ENCODE data around the gene PHF21B. TPM values are rescaled to one million over a fixed set of nuclear protein-coding genes. Genes with fewer than 3 reads are reported as not detected.

Gene PHF21B
- total and polyA plus RNA-seq, 2 donors (not counting 3 experiments of a cell fraction or from before 2014, with no cell fraction given), result not detected

GRCh38 chr22:44848791-44849420, 160.9 kb downstream of the PHF21B start:
- FAIRE-seq (no peak), DNase-seq (ENCODE audit: low read depth, low spot score) (no peak)
- H3K9me3 ChIP-seq (replicated peaks; ENCODE audit: control insufficient read depth, insufficient read depth, low read length), result no peaks in the 10 kb centered on the region
- H3K79me2 ChIP-seq (ENCODE audit: control insufficient read depth, insufficient read depth, low read length), result no peaks in the 10 kb centered on the region
- no peak overlapping the region for H3K9ac ChIP-seq (replicated peaks; ENCODE audit: extremely low read depth, insufficient read depth, low read length)
- no peak overlapping the region for H3K4me2 ChIP-seq (ENCODE audit: insufficient read depth, low read length)
- H3K36me3 ChIP-seq (ENCODE audit: control insufficient read depth in 2 of 2, extremely low read depth in 1 of 2, insufficient read depth in 2 of 2, low read length in 2 of 2), result no peaks in the 10 kb centered on the region
- no peak overlapping the region for H3K27ac ChIP-seq (ENCODE audit: insufficient read depth, low read depth, low read length)
- no peaks in the 10 kb centered on the region for H3K27me3 ChIP-seq (ENCODE audit: control insufficient read depth in 2 of 2, insufficient read depth in 2 of 2, low read length in 2 of 2)
- H3K4me1 ChIP-seq (ENCODE audit: control insufficient read depth, extremely low read depth, insufficient read depth, low read length), result no peaks in the 10 kb centered on the region
- no peak overlapping the region for H2AFZ ChIP-seq (ENCODE audit: low read depth, low read length)
- no peaks in the 10 kb centered on the region for H4K20me1 ChIP-seq (replicated peaks; ENCODE audit: control insufficient read depth, extremely low read depth, insufficient read depth, low read length)
- BruUV-seq (replicated peaks), result no TSS peak
- H3K9me1 ChIP-seq (replicated peaks; ENCODE audit: control insufficient read depth, extremely low read depth, insufficient read depth, low read length), result no peaks in the 10 kb centered on the region
- H3K4me3 ChIP-seq (replicated peaks in 1 of 3; ENCODE audit: insufficient read depth in 1 of 3, low read depth in 1 of 3, low read length in 3 of 3), result no peak overlapping the region
- TF ChIP-seq FOS (IDR thresholded peaks at IDR 0.05; ENCODE audit: borderline replicate concordance, insufficient read depth, low read length) (no peak), GATA2 (IDR thresholded peaks at IDR 0.05; ENCODE audit: insufficient read depth, insufficient read length, low read depth, low read length) (no peak), JUN (IDR thresholded peaks at IDR 0.05; ENCODE audit: borderline replicate concordance, insufficient read depth, insufficient read length, low read depth) (no peak), POLR2AphosphoS5 (IDR thresholded peaks at IDR 0.05; ENCODE audit: insufficient read depth, low read depth, low read length) (no peak)
- intact Hi-C loops (cut with micrococcal nuclease) (no loop called here), dilution Hi-C loops (cut with MboI; ENCODE audit: extremely low pct_ligation_motif_present, low sequenced_read_pairs) (no loop called here)
- ChIA-PET CTCF (no interaction called here), POLR2A (no interaction called here)

- no peak overlapping the region for H3K4me3 ChIP-seq (replicated peaks in 1 of 3; ENCODE audit: insufficient read depth in 1 of 3, low read depth in 1 of 3, low read length in 3 of 3)
- DNase-seq (ENCODE audit: low read depth, low spot score) (no peak), FAIRE-seq (no peak)
- no peak overlapping the region for H3K9ac ChIP-seq (replicated peaks; ENCODE audit: extremely low read depth, insufficient read depth, low read length)
- no peak overlapping the region for H2AFZ ChIP-seq (ENCODE audit: low read depth, low read length)
- BruUV-seq (replicated peaks), result no TSS peak
- H3K79me2 ChIP-seq (ENCODE audit: control insufficient read depth, insufficient read depth, low read length), result no peaks in the 10 kb centered on the region
- no peaks in the 10 kb centered on the region for H3K27me3 ChIP-seq (ENCODE audit: control insufficient read depth in 2 of 2, insufficient read depth in 2 of 2, low read length in 2 of 2)
- ChIA-PET POLR2A (no interaction called here), CTCF (no interaction called here)
- no peaks in the 10 kb centered on the region for H3K36me3 ChIP-seq (ENCODE audit: control insufficient read depth in 2 of 2, extremely low read depth in 1 of 2, insufficient read depth in 2 of 2, low read length in 2 of 2)
- H3K4me2 ChIP-seq (ENCODE audit: insufficient read depth, low read length), result no peak overlapping the region
- no peak overlapping the region for H3K27ac ChIP-seq (ENCODE audit: insufficient read depth, low read depth, low read length)
- no peaks in the 10 kb centered on the region for H4K20me1 ChIP-seq (replicated peaks; ENCODE audit: control insufficient read depth, extremely low read depth, insufficient read depth, low read length)
- dilution Hi-C loops (cut with MboI; ENCODE audit: extremely low pct_ligation_motif_present, low sequenced_read_pairs) (no loop called here), intact Hi-C loops (cut with micrococcal nuclease) (no loop called here)
- no peaks in the 10 kb centered on the region for H3K4me1 ChIP-seq (ENCODE audit: control insufficient read depth, extremely low read depth, insufficient read depth, low read length)
- no peaks in the 10 kb centered on the region for H3K9me1 ChIP-seq (replicated peaks; ENCODE audit: control insufficient read depth, extremely low read depth, insufficient read depth, low read length)
- TF ChIP-seq MAX (IDR thresholded peaks at IDR 0.05; ENCODE audit: insufficient read depth, insufficient read length) (no peak), POLR2A (IDR thresholded peaks at IDR 0.05; ENCODE audit: low read depth, low read length) (no peak), GATA2 (IDR thresholded peaks at IDR 0.05; ENCODE audit: insufficient read depth, insufficient read length, low read depth, low read length) (no peak), MYC (IDR thresholded peaks at IDR 0.05; ENCODE audit: low read depth, low read length) (no peak), EZH2 (IDR thresholded peaks at IDR 0.05; ENCODE audit: borderline replicate concordance, low read depth, low read length, severe bottlenecking) (no peak), CTCF (IDR thresholded peaks at IDR 0.05; ENCODE audit: extremely low read depth in 1 of 2, insufficient read depth in 1 of 2, low read depth in 1 of 2, low read length in 2 of 2) (no peak), FOS (IDR thresholded peaks at IDR 0.05; ENCODE audit: borderline replicate concordance, insufficient read depth, low read length) (no peak), JUN (IDR thresholded peaks at IDR 0.05; ENCODE audit: borderline replicate concordance, insufficient read depth, insufficient read length, low read depth) (no peak)
- no peaks in the 10 kb centered on the region for H3K9me3 ChIP-seq (replicated peaks; ENCODE audit: control insufficient read depth, insufficient read depth, low read length)
These were observed 161.5 kb downstream of the PHF21B start for GRCh38 chr22:44848296-44848741.
